ENCODE data around the gene AGBL5. TPM values are rescaled to one million over a fixed set of nuclear protein-coding genes. Genes with fewer than 3 reads are reported as not detected.
"Not testable (repeated sequence)": the region's sequence is repeated elsewhere in the genome, so short reads cannot be mapped to it uniquely, and the experiment has no call there.

AGBL5 gene
- total and polyA plus RNA-seq, 10 donors = 7.1 to 18.6 (median 12.7) TPM

DNA sequence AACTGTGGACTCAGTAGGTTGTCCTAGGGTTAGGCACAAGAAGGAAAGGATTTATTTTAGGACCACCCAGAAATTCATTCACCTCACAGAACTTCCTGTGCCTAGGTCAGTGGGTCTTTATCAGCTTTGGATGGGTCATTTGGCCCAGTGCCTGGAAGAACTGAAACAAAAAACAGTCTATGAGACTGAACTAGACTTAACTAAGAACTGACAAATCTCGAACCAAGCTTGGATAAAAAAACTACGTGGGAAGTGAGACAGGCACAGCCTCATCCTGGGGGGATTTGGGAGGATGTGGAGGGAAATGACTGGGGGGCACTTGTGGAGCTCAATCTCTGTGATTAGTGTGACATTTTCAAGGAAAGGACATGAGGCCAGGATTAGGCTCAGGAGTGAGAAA, 22.3 kb downstream of the AGBL5 start:
- WGBS, 5 donors = 41 to 60% (median 56%) methylated on average over 2 of the region's 2 CpGs
- TF ChIP-seq, protein P1, sequence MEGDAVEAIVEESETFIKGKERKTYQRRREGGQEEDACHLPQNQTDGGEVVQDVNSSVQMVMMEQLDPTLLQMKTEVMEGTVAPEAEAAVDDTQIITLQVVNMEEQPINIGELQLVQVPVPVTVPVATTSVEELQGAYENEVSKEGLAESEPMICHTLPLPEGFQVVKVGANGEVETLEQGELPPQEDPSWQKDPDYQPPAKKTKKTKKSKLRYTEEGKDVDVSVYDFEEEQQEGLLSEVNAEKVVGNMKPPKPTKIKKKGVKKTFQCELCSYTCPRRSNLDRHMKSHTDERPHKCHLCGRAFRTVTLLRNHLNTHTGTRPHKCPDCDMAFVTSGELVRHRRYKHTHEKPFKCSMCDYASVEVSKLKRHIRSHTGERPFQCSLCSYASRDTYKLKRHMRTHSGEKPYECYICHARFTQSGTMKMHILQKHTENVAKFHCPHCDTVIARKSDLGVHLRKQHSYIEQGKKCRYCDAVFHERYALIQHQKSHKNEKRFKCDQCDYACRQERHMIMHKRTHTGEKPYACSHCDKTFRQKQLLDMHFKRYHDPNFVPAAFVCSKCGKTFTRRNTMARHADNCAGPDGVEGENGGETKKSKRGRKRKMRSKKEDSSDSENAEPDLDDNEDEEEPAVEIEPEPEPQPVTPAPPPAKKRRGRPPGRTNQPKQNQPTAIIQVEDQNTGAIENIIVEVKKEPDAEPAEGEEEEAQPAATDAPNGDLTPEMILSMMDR (IDR thresholded peaks at IDR 0.05 in 8 of 11, conservative IDR thresholded peaks at IDR 0.05 in 3 of 11) = no peak
- TF ChIP-seq POLR2A (IDR thresholded peaks at IDR 0.05) (no peak), POLR2AphosphoS5 (IDR thresholded peaks at IDR 0.05) (no peak)

DNA sequence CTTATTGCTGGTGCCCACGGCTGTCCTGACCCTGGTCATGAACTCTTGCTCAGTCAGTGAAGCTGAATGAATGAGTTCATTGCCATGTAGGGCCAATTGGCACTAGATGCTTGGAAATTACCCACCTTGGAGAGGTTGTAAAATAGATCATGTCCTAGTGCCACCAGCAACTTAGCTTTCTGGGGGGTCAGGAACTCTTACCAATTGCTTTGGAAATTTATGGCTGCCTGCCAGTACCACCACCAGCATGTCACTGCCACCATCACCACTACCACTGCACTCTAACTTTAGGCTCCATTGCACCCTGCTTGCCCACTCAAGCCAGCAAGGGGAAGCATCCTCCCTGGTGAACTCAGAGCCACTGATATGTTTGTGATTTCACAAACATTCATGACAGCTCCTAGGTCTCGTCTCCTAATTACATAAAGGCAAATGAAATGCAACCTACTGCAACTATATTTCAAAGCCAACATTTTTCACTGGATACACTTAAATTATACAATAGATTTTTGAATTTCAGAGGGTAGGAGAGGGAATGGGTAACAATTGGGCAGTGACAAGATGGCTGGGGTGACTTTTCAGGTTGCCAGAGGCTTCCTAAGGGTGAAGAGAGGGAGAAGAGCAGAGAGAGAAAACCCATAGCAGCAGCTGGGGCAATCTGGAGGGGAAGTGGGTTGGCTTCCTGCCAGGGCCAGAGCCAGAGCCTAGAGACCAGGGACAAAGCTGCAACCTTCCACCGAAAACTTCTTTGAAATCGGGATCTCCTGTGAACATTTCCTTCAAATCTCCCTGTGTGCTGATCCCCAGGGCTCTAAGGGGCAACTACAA, 23.5 kb downstream of the AGBL5 start:
- 21 to 36% (median 24%) methylated on average over 4 of the region's 4 CpGs for WGBS, 5 donors
- peaks cover 0 to 4% (median under 1%) of the 10 kb centered on the region in 6 donors for H3K36me3 ChIP-seq
- H3K4me1 ChIP-seq = peaks cover 36 to 92% (median 57%) of the 10 kb centered on the region in 6 donors
- DNase-seq = peak; percentile 90
- H3K27me3 ChIP-seq (replicated peaks in 1 of 7) = no peaks in the 10 kb centered on the region
- TF ChIP-seq POLR2AphosphoS5 (IDR thresholded peaks at IDR 0.05) = peak in 1 of 3 donors; percentile 59
- no peak for TF ChIP-seq POLR2A (IDR thresholded peaks at IDR 0.05)
- TF ChIP-seq, protein P1 (IDR thresholded peaks at IDR 0.05 in 8 of 11, conservative IDR thresholded peaks at IDR 0.05 in 3 of 11) = no peak
- no peaks in the 10 kb centered on the region for H3K9me3 ChIP-seq
- peak overlapping the region; percentile 21 to 97 (median 94) for H3K27ac ChIP-seq
- peak overlapping the region in 1 of 8 donors; percentile 29 for H3K4me3 ChIP-seq
- intact Hi-C loops (cut with DNase I; ENCODE audit: low total_unique reads) = no loop called here

More for the DNA sequence above, 22.3 kb downstream of the AGBL5 start:
- Histone ChIP-seq H3K4me1 (peaks cover 40 to 92% (median 68%) of the 10 kb centered on the region in 6 donors), H3K36me3 (peaks cover 0 to 16% (median 10%) of the 10 kb centered on the region in 6 donors), H3K9me3 (no peaks in the 10 kb centered on the region), H3K4me3 (no peak overlapping the region), H3K27me3 (replicated peaks in 1 of 7) (no peaks in the 10 kb centered on the region), H3K27ac (peak overlapping the region; percentile 21 to 97 (median 94))
- intact Hi-C loops (cut with DNase I; ENCODE audit: low total_unique reads) = no loop called here
- DNase-seq = peak; percentile 4

DNA sequence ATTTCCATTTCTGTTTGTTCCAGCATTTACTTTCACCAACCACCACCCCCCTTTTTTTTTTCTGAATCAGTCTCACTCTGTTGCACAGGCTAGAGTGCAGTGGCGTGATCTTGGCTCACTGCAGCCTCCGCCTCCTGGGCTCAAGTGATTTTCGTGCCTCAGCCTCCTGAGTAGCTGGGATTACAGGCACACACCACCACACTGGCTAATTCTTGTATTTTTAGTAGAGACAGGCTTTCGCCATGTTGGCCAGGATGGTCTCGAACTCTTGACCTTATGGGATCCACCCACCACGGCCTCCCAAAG, 24.1 kb downstream of the AGBL5 start:
- peak overlapping the region in 1 of 8 donors; percentile 29 for H3K4me3 ChIP-seq
- H3K4me1 ChIP-seq = peaks cover 30 to 92% (median 54%) of the 10 kb centered on the region in 6 donors
- intact Hi-C loops (cut with DNase I; ENCODE audit: low total_unique reads); H3K36me3 ChIP-seq; H3K27me3 ChIP-seq (replicated peaks in 1 of 7); H3K9me3 ChIP-seq: not testable (repeated sequence)
- DNase-seq = peak; percentile 41
- WGBS, 5 donors = 49 to 54% (median 50%) methylated on average over 6 of the region's 6 CpGs
- peak overlapping the region in 7 of 8 donors; percentile 21 to 97 (median 95) for H3K27ac ChIP-seq

- TF ChIP-seq, protein P1 (IDR thresholded peaks at IDR 0.05 in 8 of 11, conservative IDR thresholded peaks at IDR 0.05 in 3 of 11) = no peak
- TF ChIP-seq POLR2AphosphoS5 (IDR thresholded peaks at IDR 0.05) (no peak), POLR2A (IDR thresholded peaks at IDR 0.05) (no peak)
- DNase-seq = peak; percentile 31
- H3K4me3 ChIP-seq = no peak overlapping the region
- peak overlapping the region in 4 of 8 donors; percentile 94 to 97 (median 96) for H3K27ac ChIP-seq
- 84 to 96% (median 88%) methylated on average over 4 of the region's 4 CpGs for WGBS, 5 donors
- H3K9me3 ChIP-seq = no peaks in the 10 kb centered on the region
- peaks cover 29 to 93% (median 57%) of the 10 kb centered on the region in 6 donors for H3K4me1 ChIP-seq
- intact Hi-C loops (cut with DNase I; ENCODE audit: low total_unique reads) = no loop called here
- H3K36me3 ChIP-seq = no peaks in the 10 kb centered on the region
- H3K27me3 ChIP-seq (replicated peaks in 1 of 7) = no peaks in the 10 kb centered on the region
These were observed 24.9 kb downstream of the AGBL5 start for GRCh38 chr2:27076323-27076722.

Measured in spleen (tissue), 11 donors.